Activated CD8-positive, alpha-beta T cell treated with anti-CD3 and anti-CD28 coated beads for 36 hours (primary cell): ENCODE data around the gene OR4E2. TPM values are rescaled to one million over a fixed set of nuclear protein-coding genes. Genes with fewer than 3 reads are reported as not detected.

Source experiments
- ATAC-seq: fragments of 200-7000 bp; cut with Tn5 transposase; one replicate; pipeline ENCODE4 v1.10.0; 2021; ENCODE audit warnings: mild to moderate bottlenecking, moderate library complexity
- CTCF ChIA-PET: fragments of 350-600 bp; sonication (Branson Sonifier 250); formaldehyde crosslinking; loops from one replicate; lab custom pipeline; 2021; ENCODE audit warnings: antibody characterized with exemption; lab: Charles Lee
- POLR2A ChIA-PET: fragments of 350-600 bp; sonication (Branson Sonifier 250); formaldehyde crosslinking; loops from one replicate; lab custom pipeline; 2021; ENCODE audit warnings: antibody characterized with exemption; lab: Charles Lee
- DNase-seq: peaks from one replicate; pipeline ENCODE4 v3.0.0-alpha.2; 2020
- H3K27ac Mint-ChIP-seq: one replicate; pipeline ENCODE4 v1.8.0; 2021; ENCODE audit warnings: mild to moderate bottlenecking, mixed read lengths
- H3K27me3 Mint-ChIP-seq: one replicate; pipeline ENCODE4 v1.8.0; 2021; ENCODE audit warnings: mixed read lengths
- H3K36me3 Mint-ChIP-seq: one replicate; pipeline ENCODE4 v1.8.0; 2021; ENCODE audit warnings: low read depth, mixed read lengths
- H3K4me1 Mint-ChIP-seq: one replicate; pipeline ENCODE4 v1.8.0; 2021; ENCODE audit warnings: low read depth, mixed read lengths
- H3K4me3 Mint-ChIP-seq: one replicate; pipeline ENCODE4 v1.8.0; 2021; ENCODE audit warnings: mild to moderate bottlenecking, moderate library complexity, mixed read lengths
- H3K9me3 Mint-ChIP-seq: one replicate; pipeline ENCODE4 v1.8.0; 2021; ENCODE audit warnings: mixed read lengths
- intact Hi-C: fragments of 100-400 bp; cut with micrococcal nuclease; formaldehyde crosslinking; loops from one replicate; pipeline ENCODE4 v1.10.0; 2022
- total RNA-seq, 2 experiments: library from RNA; stranded (reverse); gene quantifications; one replicate each; pipeline ENCODE4 v1.2.3, GENCODE V29; 2021
- TF ChIP-seq, protein P1 (sequence below): fragments of 200-600 bp; IDR thresholded peaks from one replicate; pipeline ENCODE4 v1.8.0; 2022; ENCODE audit warnings: antibody characterized with exemption, mild to moderate bottlenecking

OR4E2 gene
- total RNA-seq, 2 experiments from 2014 or later, result not detected

DNA sequence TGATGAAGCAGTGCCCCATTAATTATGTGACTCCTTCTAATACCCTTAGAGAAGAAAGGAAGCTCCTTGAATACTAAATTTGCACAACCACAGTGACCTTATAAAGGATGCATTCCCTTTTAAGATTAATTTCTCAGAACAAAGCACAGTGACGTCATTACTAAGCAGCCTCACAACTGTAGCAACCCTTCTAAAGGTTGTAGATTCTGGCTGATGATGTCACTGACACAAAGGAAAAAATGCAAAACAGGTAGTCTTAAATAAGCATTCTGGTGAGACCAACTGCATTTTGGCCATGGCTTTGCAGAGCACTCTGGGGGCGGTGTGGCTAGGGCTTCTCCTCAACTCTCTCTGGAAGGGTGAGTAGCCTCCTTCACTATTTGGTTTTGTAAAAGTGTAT, 58.4 kb downstream of the OR4E2 start:
- TF ChIP-seq, protein P1, sequence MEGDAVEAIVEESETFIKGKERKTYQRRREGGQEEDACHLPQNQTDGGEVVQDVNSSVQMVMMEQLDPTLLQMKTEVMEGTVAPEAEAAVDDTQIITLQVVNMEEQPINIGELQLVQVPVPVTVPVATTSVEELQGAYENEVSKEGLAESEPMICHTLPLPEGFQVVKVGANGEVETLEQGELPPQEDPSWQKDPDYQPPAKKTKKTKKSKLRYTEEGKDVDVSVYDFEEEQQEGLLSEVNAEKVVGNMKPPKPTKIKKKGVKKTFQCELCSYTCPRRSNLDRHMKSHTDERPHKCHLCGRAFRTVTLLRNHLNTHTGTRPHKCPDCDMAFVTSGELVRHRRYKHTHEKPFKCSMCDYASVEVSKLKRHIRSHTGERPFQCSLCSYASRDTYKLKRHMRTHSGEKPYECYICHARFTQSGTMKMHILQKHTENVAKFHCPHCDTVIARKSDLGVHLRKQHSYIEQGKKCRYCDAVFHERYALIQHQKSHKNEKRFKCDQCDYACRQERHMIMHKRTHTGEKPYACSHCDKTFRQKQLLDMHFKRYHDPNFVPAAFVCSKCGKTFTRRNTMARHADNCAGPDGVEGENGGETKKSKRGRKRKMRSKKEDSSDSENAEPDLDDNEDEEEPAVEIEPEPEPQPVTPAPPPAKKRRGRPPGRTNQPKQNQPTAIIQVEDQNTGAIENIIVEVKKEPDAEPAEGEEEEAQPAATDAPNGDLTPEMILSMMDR, result no peak
- Mint-ChIP-seq H3K27ac (peak overlapping the region; percentile 40), H3K4me3 (peak overlapping the region; percentile 41), H3K4me1 (peaks cover 3% of the 10 kb centered on the region), H3K27me3 (peaks cover 19% of the 10 kb centered on the region), H3K9me3 (no peaks in the 10 kb centered on the region), H3K36me3 (no peaks in the 10 kb centered on the region)
- intact Hi-C loops, result loop anchor here (5.0 kb wide), 1 partner anchor 70 kb away; no protein-coding TSS in a partner anchor
- DNase-seq, result no peak
- peak; percentile 55 for ATAC-seq
- ChIA-PET CTCF (interaction anchor here (0.6 to 7.6 kb wide), 18 partner anchors 12 to 858 kb away, joined by 3 to 83 read pairs (median 4); partner anchors contain the start of gene OR4E1), POLR2A (interaction anchor here (1.0 to 1.2 kb wide), 3 partner anchors 10 to 823 kb away, joined by 3 to 5 read pairs (median 3); no protein-coding TSS in a partner anchor)

DNA sequence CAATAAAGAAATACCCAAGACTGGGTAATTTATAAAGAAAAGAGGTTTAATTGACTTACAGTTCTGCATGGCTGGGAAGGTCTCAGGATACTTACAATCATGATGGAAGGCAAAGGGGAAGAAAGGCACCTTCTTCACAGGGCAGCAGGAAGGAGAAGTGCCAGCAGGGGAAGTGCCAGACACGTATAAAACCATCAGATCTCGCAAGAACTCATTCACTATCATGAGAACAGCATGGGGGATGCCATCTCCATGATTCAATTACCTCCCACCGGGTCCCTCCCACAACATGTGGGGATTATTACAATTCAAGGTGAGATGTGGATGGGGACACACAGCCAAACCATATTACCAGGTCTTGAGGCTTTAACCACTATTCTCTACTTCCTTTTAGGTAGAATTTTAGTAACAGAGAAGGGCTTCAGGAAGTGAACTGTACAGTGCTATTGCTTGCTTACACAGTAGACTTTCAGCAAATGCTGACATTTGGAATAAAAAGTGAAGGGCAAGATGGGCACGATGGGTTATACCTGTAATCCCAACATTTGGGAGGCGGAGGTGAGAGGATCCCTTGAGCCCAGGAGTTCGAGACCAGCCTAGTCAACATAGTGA, 60.8 kb downstream of the OR4E2 start:
- TF ChIP-seq, protein P1, result no peak
- H3K36me3 Mint-ChIP-seq, result no peaks in the 10 kb centered on the region
- intact Hi-C loops, result loop anchor here (5.0 kb wide), 1 partner anchor 72 kb away; no protein-coding TSS in a partner anchor
- peak overlapping the region; percentile 39 for H3K27ac Mint-ChIP-seq
- ChIA-PET CTCF (no interaction called here), POLR2A (no interaction called here)
- DNase-seq (no peak), ATAC-seq (peak; percentile 50)
- peak overlapping the region; percentile 53 for H3K4me3 Mint-ChIP-seq
- peaks cover 21% of the 10 kb centered on the region for H3K27me3 Mint-ChIP-seq
- H3K9me3 Mint-ChIP-seq, result no peaks in the 10 kb centered on the region
- H3K4me1 Mint-ChIP-seq, result peaks cover 3% of the 10 kb centered on the region

Other genes starting within 250 kb of the OR4E2 start
- 10 to 100 TPM; 82.3 to 85.3 TPM for gene CHD8, start 197.7 kb upstream of the OR4E2 start, total RNA-seq
- gene RAB2B, start 176.9 kb upstream of the OR4E2 start, total RNA-seq, result 10 to 100 TPM; 18.2 to 19.8 TPM
- gene TOX4, start 176.6 kb upstream of the OR4E2 start, total RNA-seq, result 10 to 100 TPM; 65.2 to 65.8 TPM
- 10 to 100 TPM; 66.7 to 70.8 TPM for gene METTL3, start 142.5 kb upstream of the OR4E2 start, total RNA-seq
- gene SALL2, start 127.5 kb upstream of the OR4E2 start, total RNA-seq, result 1 to 10 TPM; 2.9 to 3.5 TPM
- not detected for gene OR10G3, start 73.8 kb upstream of the OR4E2 start, total RNA-seq
- gene OR10G2, start 18.9 kb upstream of the OR4E2 start, total RNA-seq, result not detected
- not detected for gene OR4E1, start 20.0 kb downstream of the OR4E2 start, total RNA-seq